Astrocyte of the spinal cord (primary cell): Measurements from ENCODE around the gene PRKAG2.

Experiments
- DNase-seq: peaks from one replicate; pipeline ENCODE4 v3.0.0; 2011; ENCODE audit warnings: low read depth, low spot score
- H3K4me3 ChIP-seq: 2 replicates; pipeline ENCODE4 v1.5.1; 2011; ENCODE audit warnings: low read depth, mild to moderate bottlenecking, low read length, moderate library complexity
- CTCF ChIP-seq: IDR thresholded peaks from 2 replicates; pipeline ENCODE4 v1.5.1; 2012; ENCODE audit warnings: low read depth, mild to moderate bottlenecking, low read length, inconsistent platforms
- in situ Hi-C: cut with HindIII; loops from 2 replicates; pipeline ENCODE4 v1.10.0; 2017; ENCODE audit warnings: low sequenced_read_pairs

PRKAG2 gene

GRCh38 chr7:151775547-151776443 lies 101.1 kb downstream of the PRKAG2 start:
- in situ Hi-C loops = no loop called here
- H3K4me3 ChIP-seq = no peak overlapping the region
- no peak for DNase-seq
- TF ChIP-seq CTCF = no peak

- H3K4me3 ChIP-seq = no peak overlapping the region
- DNase-seq = no peak
- in situ Hi-C loops = no loop called here
- no peak for TF ChIP-seq CTCF
Measured at GRCh38 chr7:151774951-151775350, 102.0 kb downstream of the PRKAG2 start.

- in situ Hi-C loops = no loop called here
- DNase-seq = no peak
- TF ChIP-seq CTCF = no peak
- no peak overlapping the region for H3K4me3 ChIP-seq
Measured at GRCh38 chr7:151773797-151774196, 103.1 kb downstream of the PRKAG2 start.

- no peak overlapping the region for H3K4me3 ChIP-seq
- DNase-seq = no peak
- TF ChIP-seq CTCF = no peak
- in situ Hi-C loops = no loop called here
Measured at GRCh38 chr7:151770232-151770631, 106.7 kb downstream of the PRKAG2 start.

GRCh38 chr7:151769188-151769821 lies 107.6 kb downstream of the PRKAG2 start:
- in situ Hi-C loops = no loop called here
- H3K4me3 ChIP-seq = no peak overlapping the region
- TF ChIP-seq CTCF = no peak
- DNase-seq = no peak

GRCh38 chr7:151768805-151769187 lies 108.1 kb downstream of the PRKAG2 start:
- no peak for TF ChIP-seq CTCF
- in situ Hi-C loops = no loop called here

More at GRCh38 chr7:151768805-151769187, 108.1 kb downstream of the PRKAG2 start:
- DNase-seq = no peak
- H3K4me3 ChIP-seq = no peak overlapping the region
